Hepatocyte (in vitro differentiated cells): ENCODE measurements around the gene GLYATL2. TPM values are rescaled to one million over a fixed set of nuclear protein-coding genes. Genes with fewer than 3 reads are reported as not detected.
A peak's percentile ranks its signal among the peaks of the same experiment; 100 is the strongest.

Source experiments
- DNase-seq: peaks from one replicate; pipeline ENCODE4 v3.0.0-alpha.2; 2016; ENCODE audit warnings: low spot score
- H2AFZ ChIP-seq: fragments of 200-600 bp; sonication (generic); 2 replicates; pipeline ENCODE4 v1.6.0; 2016; ENCODE audit warnings: antibody characterized with exemption, mild to moderate bottlenecking
- H3K27ac ChIP-seq: fragments of 200-600 bp; sonication (generic); 2 replicates; pipeline ENCODE4 v1.5.1; 2016; ENCODE audit warnings: mild to moderate bottlenecking
- H3K27me3 ChIP-seq: fragments of 200-600 bp; sonication (generic); 2 replicates; pipeline ENCODE4 v1.6.1; 2016
- H3K36me3 ChIP-seq: fragments of 200-600 bp; sonication (generic); replicated peaks from 2 replicates; pipeline ENCODE4 v1.5.1; 2016; ENCODE audit warnings: low read depth; ENCODE audit not compliant: insufficient read depth
- H3K4me1 ChIP-seq: fragments of 200-600 bp; sonication (generic); 2 replicates; pipeline ENCODE4 v1.5.1; 2016; ENCODE audit warnings: mild to moderate bottlenecking, moderate library complexity; ENCODE audit not compliant: insufficient read depth
- H3K4me2 ChIP-seq: fragments of 200-600 bp; sonication (generic); 2 replicates; pipeline ENCODE4 v1.6.0; 2016
- H3K4me3 ChIP-seq: fragments of 200-600 bp; sonication (generic); 2 replicates; pipeline ENCODE4 v1.5.1; 2016; ENCODE audit warnings: mild to moderate bottlenecking
- H3K79me2 ChIP-seq: fragments of 200-600 bp; sonication (generic); 2 replicates; pipeline ENCODE4 v1.6.0; 2017; ENCODE audit warnings: mild to moderate bottlenecking
- H3K9me2 ChIP-seq: fragments of 200-600 bp; sonication (generic); replicated peaks from 2 replicates; pipeline ENCODE4 v1.6.0; 2017; ENCODE audit warnings: mild to moderate bottlenecking; ENCODE audit not compliant: insufficient read depth
- H3K9me3 ChIP-seq: fragments of 200-600 bp; sonication (generic); 2 replicates; pipeline ENCODE4 v1.5.1; 2016; ENCODE audit warnings: low read depth, mild to moderate bottlenecking
- H4K20me1 ChIP-seq: fragments of 200-600 bp; sonication (generic); 2 replicates; pipeline ENCODE4 v1.6.0; 2016; ENCODE audit warnings: mild to moderate bottlenecking; ENCODE audit not compliant: insufficient read depth, poor library complexity, severe bottlenecking
- EZH2 ChIP-seq: fragments of 200-600 bp; sonication (generic); IDR thresholded peaks from 2 replicates; pipeline ENCODE4 v1.6.1; 2016; ENCODE audit warnings: antibody characterized with exemption, mild to moderate bottlenecking, borderline replicate concordance
- EZH2phosphoT487 ChIP-seq: fragments of 200-600 bp; sonication (generic); IDR thresholded peaks from one replicate; pipeline ENCODE4 v1.6.1; 2018; ENCODE audit warnings: antibody characterized with exemption, mild to moderate bottlenecking, low read depth, moderate library complexity; ENCODE audit not compliant: unreplicated experiment, severe bottlenecking
- WGBS: methylation state at CpG from one replicate; pipeline ENCODE4 v1.1.6; 2016; ENCODE audit warnings: low lambda C conversion rate; ENCODE audit errors: missing lambda C conversion rate; 5-methylcytosine and 5-hydroxymethylcytosine counted together
- polyA plus RNA-seq: library from polyadenylated mRNA; unstranded; fragments of >200 nt; fragmentation: Nextera tagmentation; extraction: Ambion mirVana; gene quantifications from 2 replicates; pipeline ENCODE4 v1.2.1, GENCODE V29; 2016
- total RNA-seq: library from RNA; depleted of rRNA; stranded (reverse); fragments of >200 nt; gene quantifications from 2 replicates; pipeline ENCODE4 v1.2.3, GENCODE V29; 2014
- TF ChIP-seq, protein P1 (sequence below): fragments of 200-600 bp; sonication (generic); IDR thresholded peaks from 2 replicates; pipeline ENCODE4 v1.5.1; 2016; ENCODE audit warnings: antibody characterized with exemption, mild to moderate bottlenecking; ENCODE audit not compliant: poor library complexity

The GLYATL2 gene
- total and polyA plus RNA-seq, 2 experiments from 2014 or later: 0.90 TPM; not detected in 1

DNA sequence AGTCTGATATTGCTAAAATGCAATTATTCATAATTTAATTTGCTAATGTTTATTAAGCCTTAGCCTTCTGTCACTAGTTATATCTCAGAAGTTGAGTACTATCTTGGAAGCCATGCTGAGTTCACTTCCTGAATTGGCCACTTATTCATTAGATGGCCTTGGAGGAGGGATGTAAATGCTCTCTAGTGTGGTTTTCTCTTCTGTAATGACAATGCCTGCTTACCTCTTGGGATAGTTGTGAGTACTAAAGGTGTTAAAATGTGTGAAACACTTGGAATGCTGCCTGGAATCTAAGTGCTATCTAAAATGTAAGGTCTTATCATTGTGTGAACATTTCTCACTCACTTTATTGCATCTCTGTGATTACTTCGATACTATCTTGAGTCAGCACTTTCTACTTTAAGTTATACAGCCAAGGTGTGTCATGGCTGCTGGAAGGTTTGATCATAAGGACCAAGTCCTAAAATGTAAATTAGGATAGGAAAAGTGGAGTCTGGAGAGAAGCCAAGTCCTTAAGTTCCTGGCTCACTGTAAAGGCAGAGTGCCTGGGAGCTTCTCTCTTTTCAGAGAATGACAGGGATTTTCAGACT lies 12.4 kb downstream of the GLYATL2 start:
- Histone ChIP-seq H3K4me1 (no peaks in the 10 kb centered on the region), H4K20me1 (no peaks in the 10 kb centered on the region), H3K79me2 (no peaks in the 10 kb centered on the region), H3K9me3 (peaks cover under 1% of the 10 kb centered on the region), H3K9me2 (no peaks in the 10 kb centered on the region), H3K36me3 (no peaks in the 10 kb centered on the region), H2AFZ (no peak overlapping the region), H3K27me3 (no peaks in the 10 kb centered on the region), H3K4me2 (no peak overlapping the region), H3K27ac (peak overlapping the region; percentile 34), H3K4me3 (no peak overlapping the region)
- TF ChIP-seq EZH2 (no peak), EZH2phosphoT487 (no peak)
- TF ChIP-seq, protein P1, sequence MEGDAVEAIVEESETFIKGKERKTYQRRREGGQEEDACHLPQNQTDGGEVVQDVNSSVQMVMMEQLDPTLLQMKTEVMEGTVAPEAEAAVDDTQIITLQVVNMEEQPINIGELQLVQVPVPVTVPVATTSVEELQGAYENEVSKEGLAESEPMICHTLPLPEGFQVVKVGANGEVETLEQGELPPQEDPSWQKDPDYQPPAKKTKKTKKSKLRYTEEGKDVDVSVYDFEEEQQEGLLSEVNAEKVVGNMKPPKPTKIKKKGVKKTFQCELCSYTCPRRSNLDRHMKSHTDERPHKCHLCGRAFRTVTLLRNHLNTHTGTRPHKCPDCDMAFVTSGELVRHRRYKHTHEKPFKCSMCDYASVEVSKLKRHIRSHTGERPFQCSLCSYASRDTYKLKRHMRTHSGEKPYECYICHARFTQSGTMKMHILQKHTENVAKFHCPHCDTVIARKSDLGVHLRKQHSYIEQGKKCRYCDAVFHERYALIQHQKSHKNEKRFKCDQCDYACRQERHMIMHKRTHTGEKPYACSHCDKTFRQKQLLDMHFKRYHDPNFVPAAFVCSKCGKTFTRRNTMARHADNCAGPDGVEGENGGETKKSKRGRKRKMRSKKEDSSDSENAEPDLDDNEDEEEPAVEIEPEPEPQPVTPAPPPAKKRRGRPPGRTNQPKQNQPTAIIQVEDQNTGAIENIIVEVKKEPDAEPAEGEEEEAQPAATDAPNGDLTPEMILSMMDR: no peak
- WGBS: 80% methylated on average over 1 of the region's 1 CpG
- DNase-seq: peak; percentile 45

DNA sequence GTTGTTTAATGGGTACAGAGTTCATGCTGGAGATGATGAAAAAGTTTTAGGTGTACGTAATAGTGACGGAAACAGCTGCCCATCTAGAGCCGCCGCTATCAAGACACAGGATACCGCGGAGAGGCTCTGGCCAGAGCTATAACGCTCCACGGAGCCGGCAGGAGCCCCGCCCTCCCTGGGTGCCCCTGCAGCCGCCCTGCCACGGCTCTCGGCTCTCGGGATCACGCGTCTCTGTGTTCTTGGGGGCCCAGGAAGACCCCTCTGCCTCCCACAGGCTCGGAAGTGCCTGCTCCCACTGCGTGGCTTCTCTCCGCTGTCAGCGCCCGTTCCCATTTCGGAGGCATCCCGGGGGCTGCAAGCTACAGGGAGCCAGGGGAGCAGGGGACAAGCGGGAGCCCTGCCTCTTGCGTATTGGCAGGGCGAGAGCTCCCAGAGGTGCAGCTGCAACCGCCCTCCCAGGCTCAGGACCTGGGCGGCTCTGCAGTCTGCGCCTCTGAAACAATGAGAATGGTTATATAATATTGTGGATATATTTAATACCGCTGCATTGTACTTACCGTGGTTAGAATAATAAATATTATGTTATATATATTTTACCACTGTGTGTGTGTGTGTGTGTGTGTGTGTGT lies 13.7 kb downstream of the GLYATL2 start:
- no peaks in the 10 kb centered on the region for H3K36me3 ChIP-seq
- no peaks in the 10 kb centered on the region for H4K20me1 ChIP-seq
- no peak for DNase-seq
- 89% methylated on average over 31 of the region's 31 CpGs for WGBS
- TF ChIP-seq, protein P1: no peak
- no peak for TF ChIP-seq EZH2
- no peak for TF ChIP-seq EZH2phosphoT487
- no peaks in the 10 kb centered on the region for H3K79me2 ChIP-seq
- no peak overlapping the region for H3K27ac ChIP-seq
- H3K9me2 ChIP-seq: no peaks in the 10 kb centered on the region
- H3K4me3 ChIP-seq: no peak overlapping the region
- no peaks in the 10 kb centered on the region for H3K4me1 ChIP-seq
- H2AFZ ChIP-seq: no peak overlapping the region
- H3K27me3 ChIP-seq: no peaks in the 10 kb centered on the region
- peaks cover 4% of the 10 kb centered on the region for H3K9me3 ChIP-seq
- no peak overlapping the region for H3K4me2 ChIP-seq

DNA sequence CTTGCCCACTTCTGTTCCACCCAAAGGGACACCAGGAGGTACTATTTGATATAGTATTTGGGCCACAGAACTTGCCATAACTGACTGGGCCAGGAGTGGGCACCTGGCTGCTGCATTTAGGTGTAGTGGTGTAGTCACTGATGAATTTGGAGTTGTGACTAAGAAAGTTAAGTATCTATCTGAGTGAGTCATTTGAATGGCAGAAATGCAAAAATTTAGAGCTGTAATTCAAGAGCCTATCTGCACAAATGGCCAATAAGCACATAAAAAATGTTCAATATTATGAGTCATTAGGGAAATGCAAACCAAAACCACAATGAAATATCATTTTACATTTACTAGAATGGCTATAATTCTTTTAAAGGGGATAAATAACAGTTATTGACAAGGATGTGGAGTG lies 14.7 kb downstream of the GLYATL2 start:
- TF ChIP-seq EZH2: no peak
- H3K4me2 ChIP-seq: no peak overlapping the region
- no peak overlapping the region for H3K27ac ChIP-seq
- no peaks in the 10 kb centered on the region for H3K36me3 ChIP-seq
- no peaks in the 10 kb centered on the region for H3K79me2 ChIP-seq
- peaks cover 4% of the 10 kb centered on the region for H3K9me3 ChIP-seq
- no peak overlapping the region for H3K4me3 ChIP-seq
- H4K20me1 ChIP-seq: no peaks in the 10 kb centered on the region
- H3K27me3 ChIP-seq: no peaks in the 10 kb centered on the region
- no peaks in the 10 kb centered on the region for H3K4me1 ChIP-seq
- H2AFZ ChIP-seq: no peak overlapping the region
- H3K9me2 ChIP-seq: no peaks in the 10 kb centered on the region
- no peak for DNase-seq

DNA sequence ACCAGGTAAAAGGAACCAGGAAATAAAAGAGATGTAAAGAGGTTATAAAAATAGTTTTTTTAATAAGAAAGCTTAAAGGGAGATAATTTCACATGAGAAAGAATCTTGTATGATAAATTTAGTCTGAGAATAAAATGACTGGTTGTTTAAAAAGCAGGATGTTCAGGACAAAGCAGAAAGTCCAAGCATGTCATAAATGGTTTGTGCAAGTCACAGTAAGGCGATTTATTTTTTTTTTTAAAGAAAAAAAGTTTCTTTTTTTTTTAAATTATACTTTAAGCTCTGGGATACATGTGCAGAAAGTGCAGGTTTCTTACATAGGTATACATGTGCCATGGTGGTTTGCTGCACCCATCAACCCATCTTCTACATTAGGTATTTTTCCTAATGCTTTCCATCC lies 30.8 kb downstream of the GLYATL2 start:
- Histone ChIP-seq H4K20me1 (no peaks in the 10 kb centered on the region), H3K27ac (no peak overlapping the region), H3K79me2 (no peaks in the 10 kb centered on the region), H3K36me3 (no peaks in the 10 kb centered on the region), H3K4me2 (no peak overlapping the region), H3K9me3 (peaks cover 15% of the 10 kb centered on the region), H2AFZ (no peak overlapping the region), H3K27me3 (no peaks in the 10 kb centered on the region), H3K4me3 (no peak overlapping the region), H3K4me1 (no peaks in the 10 kb centered on the region), H3K9me2 (no peaks in the 10 kb centered on the region)
- no peak for TF ChIP-seq EZH2
- TF ChIP-seq, protein P1: no peak
- TF ChIP-seq EZH2phosphoT487: no peak
- 40% methylated on average over 1 of the region's 1 CpG for WGBS
- DNase-seq: no peak
